NB4 (cell line): Measurements from ENCODE around the gene CHD6.

Experiments used
- DNase-seq: peaks from one replicate; pipeline ENCODE4 v3.0.0; 2010; ENCODE audit warnings: low read depth
- H3K4me3 ChIP-seq: one replicate; pipeline ENCODE4 v1.5.1; 2011; ENCODE audit warnings: mild to moderate bottlenecking, low read depth, low read length, moderate library complexity
- MYC ChIP-seq: IDR thresholded peaks from 2 replicates; pipeline ENCODE4 v1.6.1; 2011; ENCODE audit warnings: low read depth, low read length
- POLR2A ChIP-seq: IDR thresholded peaks from 2 replicates; pipeline ENCODE4 v1.6.1; 2011; ENCODE audit warnings: mild to moderate bottlenecking; ENCODE audit not compliant: insufficient read length; ENCODE audit errors: extremely low read depth
- TF ChIP-seq, protein P1 (sequence below): IDR thresholded peaks from one replicate; pipeline ENCODE4 v1.5.1; 2012; ENCODE audit warnings: low read depth, low read length
- TF ChIP-seq, protein P2 (sequence below): IDR thresholded peaks from 2 replicates; pipeline ENCODE4 v1.6.1; 2011; ENCODE audit warnings: low read depth, low read length

CHD6 gene

DNA sequence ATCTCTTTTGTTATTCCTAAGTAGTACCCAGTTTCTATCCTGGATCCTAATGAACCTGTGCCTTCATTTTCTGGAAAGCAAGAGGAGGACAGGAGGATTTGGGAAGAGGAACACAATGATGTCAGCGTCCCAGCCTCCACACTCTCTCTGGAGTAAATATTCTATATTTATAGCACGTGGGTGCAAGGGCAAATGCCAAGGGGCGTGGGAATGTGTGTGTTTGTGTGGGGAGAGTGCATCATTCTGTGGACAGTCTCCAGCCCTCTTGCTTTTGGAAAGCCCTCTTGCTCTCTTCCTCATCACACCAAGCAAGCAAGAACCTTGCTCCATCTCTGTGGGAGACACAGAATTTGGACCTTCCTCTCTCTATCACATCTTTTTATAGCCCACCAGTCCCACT lies 148.3 kb downstream of the CHD6 start:
- H3K4me3 ChIP-seq = no peak overlapping the region
- TF ChIP-seq, protein P1, sequence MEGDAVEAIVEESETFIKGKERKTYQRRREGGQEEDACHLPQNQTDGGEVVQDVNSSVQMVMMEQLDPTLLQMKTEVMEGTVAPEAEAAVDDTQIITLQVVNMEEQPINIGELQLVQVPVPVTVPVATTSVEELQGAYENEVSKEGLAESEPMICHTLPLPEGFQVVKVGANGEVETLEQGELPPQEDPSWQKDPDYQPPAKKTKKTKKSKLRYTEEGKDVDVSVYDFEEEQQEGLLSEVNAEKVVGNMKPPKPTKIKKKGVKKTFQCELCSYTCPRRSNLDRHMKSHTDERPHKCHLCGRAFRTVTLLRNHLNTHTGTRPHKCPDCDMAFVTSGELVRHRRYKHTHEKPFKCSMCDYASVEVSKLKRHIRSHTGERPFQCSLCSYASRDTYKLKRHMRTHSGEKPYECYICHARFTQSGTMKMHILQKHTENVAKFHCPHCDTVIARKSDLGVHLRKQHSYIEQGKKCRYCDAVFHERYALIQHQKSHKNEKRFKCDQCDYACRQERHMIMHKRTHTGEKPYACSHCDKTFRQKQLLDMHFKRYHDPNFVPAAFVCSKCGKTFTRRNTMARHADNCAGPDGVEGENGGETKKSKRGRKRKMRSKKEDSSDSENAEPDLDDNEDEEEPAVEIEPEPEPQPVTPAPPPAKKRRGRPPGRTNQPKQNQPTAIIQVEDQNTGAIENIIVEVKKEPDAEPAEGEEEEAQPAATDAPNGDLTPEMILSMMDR = no peak
- TF ChIP-seq POLR2A = no peak
- TF ChIP-seq, protein P2, sequence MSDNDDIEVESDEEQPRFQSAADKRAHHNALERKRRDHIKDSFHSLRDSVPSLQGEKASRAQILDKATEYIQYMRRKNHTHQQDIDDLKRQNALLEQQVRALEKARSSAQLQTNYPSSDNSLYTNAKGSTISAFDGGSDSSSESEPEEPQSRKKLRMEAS = no peak
- no peak for TF ChIP-seq MYC
- no peak for DNase-seq

DNA sequence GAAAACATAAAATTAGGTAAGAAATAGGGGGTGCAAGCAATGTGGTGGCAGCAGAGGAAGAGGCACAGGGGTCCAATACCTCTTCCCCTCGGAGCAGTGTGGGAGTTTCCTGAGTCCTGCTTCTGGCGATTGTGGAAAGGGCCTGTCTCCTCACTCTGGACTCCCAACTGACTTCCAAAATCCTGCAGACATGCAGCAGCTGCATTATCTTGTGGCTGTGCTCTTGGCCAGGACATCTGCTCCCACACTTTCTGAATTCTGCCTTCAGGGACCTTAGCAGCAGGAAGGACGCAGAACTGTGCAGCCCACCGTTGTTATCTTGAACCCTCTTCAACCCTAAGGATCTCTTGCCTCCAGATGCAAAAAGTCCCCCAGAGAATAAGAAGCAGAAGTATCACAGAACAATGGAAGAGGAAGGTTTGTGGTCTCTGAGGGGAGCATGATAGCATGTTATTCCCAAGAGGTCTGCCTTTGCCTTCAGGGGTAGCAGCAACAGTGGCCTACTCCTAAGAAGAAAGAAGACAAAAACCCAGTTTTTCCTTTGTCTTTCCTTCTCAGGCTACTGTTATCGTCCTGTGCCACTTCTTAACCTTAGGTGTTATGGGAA lies 149.1 kb downstream of the CHD6 start:
- TF ChIP-seq, protein P2 = no peak
- TF ChIP-seq MYC (no peak), POLR2A (no peak)
- TF ChIP-seq, protein P1 = no peak
- DNase-seq = peak; percentile 93
- H3K4me3 ChIP-seq = no peak overlapping the region

DNA sequence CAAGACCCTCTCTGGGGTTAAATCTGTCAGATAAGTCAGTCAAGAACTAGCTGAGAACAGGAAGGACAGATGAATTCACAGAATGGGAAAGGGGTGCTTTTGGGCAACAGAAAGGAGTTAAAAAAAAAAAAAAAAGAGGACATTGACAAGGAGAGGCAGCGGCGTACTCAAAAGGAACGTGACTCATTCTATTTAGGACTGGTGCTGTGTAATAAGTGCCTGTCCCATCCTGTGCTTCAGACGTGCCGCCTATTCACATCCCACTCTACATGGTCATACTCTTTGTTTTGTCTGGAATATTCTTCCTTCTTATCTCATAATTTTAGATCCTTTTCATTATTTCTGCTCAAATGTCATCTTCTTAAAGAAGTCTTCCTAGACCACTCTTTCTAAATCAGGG lies 150.5 kb downstream of the CHD6 start:
- DNase-seq = no peak
- no peak overlapping the region for H3K4me3 ChIP-seq
- no peak for TF ChIP-seq MYC
- TF ChIP-seq, protein P1 = no peak
- TF ChIP-seq, protein P2 = no peak
- no peak for TF ChIP-seq POLR2A

DNA sequence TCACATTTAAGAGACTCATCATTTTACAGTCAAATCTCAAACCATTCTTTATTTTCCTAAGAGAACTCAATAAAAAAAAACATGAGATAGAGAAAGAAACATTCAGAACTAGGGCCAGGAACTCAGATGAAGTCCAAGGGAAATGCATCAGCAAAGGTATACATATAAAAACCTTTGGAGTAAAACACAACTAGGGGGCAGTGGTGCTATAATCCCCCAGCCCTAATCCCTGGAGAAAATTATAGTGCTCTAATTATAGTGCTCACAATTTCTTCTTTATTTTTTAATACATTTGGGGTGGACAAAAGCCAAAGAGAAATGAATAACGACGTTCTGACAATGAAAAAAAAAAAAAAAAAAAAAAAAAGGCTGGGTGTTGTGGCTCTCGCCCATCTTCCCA lies 151.0 kb downstream of the CHD6 start:
- DNase-seq = no peak
- no peak overlapping the region for H3K4me3 ChIP-seq
- TF ChIP-seq, protein P2 = no peak
- no peak for TF ChIP-seq POLR2A
- TF ChIP-seq, protein P1 = no peak
- no peak for TF ChIP-seq MYC

DNA sequence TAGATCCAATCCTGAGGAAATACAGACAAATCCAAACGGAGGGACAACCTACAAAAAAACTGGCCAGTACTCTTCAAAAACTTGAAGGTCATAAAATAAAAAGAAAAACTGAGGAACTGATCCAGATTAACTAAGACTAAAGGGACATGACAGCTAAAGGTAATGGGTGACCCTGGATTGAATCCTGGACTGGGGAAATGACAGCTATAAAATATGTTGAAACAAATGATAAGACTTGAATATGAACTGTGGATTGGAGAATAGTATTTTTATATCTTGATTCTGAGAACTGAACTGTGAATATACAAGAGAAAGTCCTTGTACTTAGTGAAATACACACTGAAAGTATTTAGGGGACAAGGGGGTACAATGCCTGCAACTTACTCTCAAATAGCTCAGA lies 154.6 kb downstream of the CHD6 start:
- no peak for DNase-seq
- H3K4me3 ChIP-seq = no peak overlapping the region
- TF ChIP-seq POLR2A (no peak), MYC (no peak)
- TF ChIP-seq, protein P1 = no peak
